Measurements from ENCODE around the gene CDH16.
A peak's percentile ranks its signal among the peaks of the same experiment; 100 is the strongest.

CDH16 gene

GRCh38 chr16:66934138-66934838 lies 15.6 kb upstream of the CDH16 start, which contains the start of gene CIAO2B:
CIAO2B (minus strand) TSS chr16:66934402; CDS start chr16:66934364, 38 bp downstream.
- H3K27me3 ChIP-seq (ENCODE audit: low read depth, low read length): no peaks in the 10 kb centered on the region
- H3K9ac ChIP-seq (ENCODE audit: low read length): peak within 1 kb of the TSS; percentile 98
- peaks cover 9% of the 10 kb centered on the region for H3K36me3 ChIP-seq (replicated peaks; ENCODE audit: low read depth, low read length)
- no peak for TF ChIP-seq EZH2phosphoT487 (IDR thresholded peaks at IDR 0.05; ENCODE audit: low read depth)
- TF ChIP-seq CTCF (IDR thresholded peaks at IDR 0.05; ENCODE audit: low read depth, low read length): no peak
- H4K20me1 ChIP-seq (ENCODE audit: insufficient read depth, low read length): 0 out of 2 replicates have a peak, but pooled peaks cover 3% of the 10 kb centered on the region
- peak within 1 kb of the TSS; percentile 80; the same call in 1 of the 2 replicates for H2AFZ ChIP-seq (ENCODE audit: low read depth, low read length)
- H3K4me3 ChIP-seq (ENCODE audit: low read length): peak within 1 kb of the TSS; percentile 85
- peak within 1 kb of the TSS; percentile 100 for H3K4me2 ChIP-seq (ENCODE audit: low read length)
- peak within 1 kb of the TSS; percentile 69 for H3K27ac ChIP-seq (ENCODE audit: low read length)
- H3K4me1 ChIP-seq (ENCODE audit: low read length): peaks cover 13% of the 10 kb centered on the region
- no peaks in the 10 kb centered on the region for H3K9me3 ChIP-seq (ENCODE audit: insufficient read depth, low read length)
- H3K79me2 ChIP-seq (ENCODE audit: low read length): peaks cover 47% of the 10 kb centered on the region

GRCh38 chr16:66933776-66934137 lies 15.1 kb upstream of the CDH16 start:
- Histone ChIP-seq H3K4me1 (ENCODE audit: low read length) (peaks cover 13% of the 10 kb centered on the region), H3K36me3 (replicated peaks; ENCODE audit: low read depth, low read length) (peaks cover 7% of the 10 kb centered on the region), H3K4me3 (ENCODE audit: low read length) (peak overlapping the region; percentile 85), H3K27me3 (ENCODE audit: low read depth, low read length) (no peaks in the 10 kb centered on the region), H3K27ac (ENCODE audit: low read length) (peak overlapping the region; percentile 26), H2AFZ (ENCODE audit: low read depth, low read length) (0 out of 2 replicates have a peak overlapping the region, but pooled peaks have one; percentile 64), H3K79me2 (ENCODE audit: low read length) (peaks cover 47% of the 10 kb centered on the region), H4K20me1 (ENCODE audit: insufficient read depth, low read length) (0 out of 2 replicates have a peak, but pooled peaks cover 3% of the 10 kb centered on the region), H3K9me3 (ENCODE audit: insufficient read depth, low read length) (no peaks in the 10 kb centered on the region), H3K9ac (ENCODE audit: low read length) (peak overlapping the region; percentile 98), H3K4me2 (ENCODE audit: low read length) (peak overlapping the region; percentile 100)
- TF ChIP-seq EZH2phosphoT487 (IDR thresholded peaks at IDR 0.05; ENCODE audit: low read depth): no peak
- TF ChIP-seq CTCF (IDR thresholded peaks at IDR 0.05; ENCODE audit: low read depth, low read length): no peak

DNA sequence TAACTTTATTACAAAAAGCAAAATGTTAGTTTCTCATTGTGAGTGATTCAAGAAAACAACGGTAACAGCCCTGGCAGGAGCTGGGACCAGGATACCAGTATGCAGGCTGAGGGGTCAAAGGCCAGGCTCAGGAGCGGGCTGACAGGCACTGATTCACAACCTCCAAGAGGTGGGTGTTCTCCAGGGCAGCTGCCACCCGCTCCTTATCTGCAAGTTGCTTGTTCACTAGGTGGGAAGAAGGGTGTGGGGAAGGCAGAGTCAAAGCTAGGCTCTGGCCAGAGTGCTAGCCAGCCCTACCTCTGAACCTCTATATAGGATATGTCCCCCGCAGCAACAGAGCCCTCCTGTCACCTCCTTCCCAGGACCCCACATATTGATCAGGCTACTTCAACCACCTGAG lies 13.4 kb upstream of the CDH16 start:
- no peak for TF ChIP-seq EZH2phosphoT487 (IDR thresholded peaks at IDR 0.05; ENCODE audit: low read depth)
- no peak for TF ChIP-seq CTCF (IDR thresholded peaks at IDR 0.05; ENCODE audit: low read depth, low read length)
- H3K4me2 ChIP-seq (ENCODE audit: low read length): no peak overlapping the region
- H3K9ac ChIP-seq (ENCODE audit: low read length): no peak overlapping the region
- H3K4me1 ChIP-seq (ENCODE audit: low read length): peaks cover 21% of the 10 kb centered on the region
- H3K4me3 ChIP-seq (ENCODE audit: low read length): no peak overlapping the region
- H4K20me1 ChIP-seq (ENCODE audit: insufficient read depth, low read length): no peaks in the 10 kb centered on the region
- no peaks in the 10 kb centered on the region for H3K27me3 ChIP-seq (ENCODE audit: low read depth, low read length)
- H3K36me3 ChIP-seq (replicated peaks; ENCODE audit: low read depth, low read length): peaks cover 7% of the 10 kb centered on the region
- H3K9me3 ChIP-seq (ENCODE audit: insufficient read depth, low read length): no peaks in the 10 kb centered on the region
- no peak overlapping the region for H3K27ac ChIP-seq (ENCODE audit: low read length)
- no peak overlapping the region for H2AFZ ChIP-seq (ENCODE audit: low read depth, low read length)
- H3K79me2 ChIP-seq (ENCODE audit: low read length): peaks cover 45% of the 10 kb centered on the region

- H3K9ac ChIP-seq (ENCODE audit: low read length): no peak overlapping the region
- peaks cover 7% of the 10 kb centered on the region for H3K36me3 ChIP-seq (replicated peaks; ENCODE audit: low read depth, low read length)
- peaks cover 44% of the 10 kb centered on the region for H3K79me2 ChIP-seq (ENCODE audit: low read length)
- no peak overlapping the region for H2AFZ ChIP-seq (ENCODE audit: low read depth, low read length)
- H3K4me1 ChIP-seq (ENCODE audit: low read length): peaks cover 25% of the 10 kb centered on the region
- H3K27ac ChIP-seq (ENCODE audit: low read length): no peak overlapping the region
- no peak overlapping the region for H3K4me2 ChIP-seq (ENCODE audit: low read length)
- no peaks in the 10 kb centered on the region for H3K9me3 ChIP-seq (ENCODE audit: insufficient read depth, low read length)
- no peaks in the 10 kb centered on the region for H3K27me3 ChIP-seq (ENCODE audit: low read depth, low read length)
- H3K4me3 ChIP-seq (ENCODE audit: low read length): no peak overlapping the region
- TF ChIP-seq CTCF (IDR thresholded peaks at IDR 0.05; ENCODE audit: low read depth, low read length): no peak
- no peaks in the 10 kb centered on the region for H4K20me1 ChIP-seq (ENCODE audit: insufficient read depth, low read length)
Measured at GRCh38 chr16:66931665-66932064, 13.0 kb upstream of the CDH16 start.
